Gastroesophageal sphincter (tissue), 4 donors: ENCODE data around the gene KIF1A. TPM values are rescaled to one million over a fixed set of nuclear protein-coding genes. Genes with fewer than 3 reads are reported as not detected.

Experiments used
- ATAC-seq: fragments of 150-250 bp; one replicate; pipeline ENCODE4 v1.9.1; 2016; ENCODE audit warnings: mild to moderate bottlenecking, moderate library complexity
- H3K27ac ChIP-seq, 4 donors: fragments of 200-600 bp; sonication (generic) in 3 of 4; 1 replicate in 3 of 4; 2 replicates in 1 of 4; pipeline ENCODE4 v1.5.1; 2016 to 2019
- H3K27me3 ChIP-seq: fragments of 200-600 bp; sonication (generic); one replicate; pipeline ENCODE4 v1.5.1; 2019
- H3K36me3 ChIP-seq, 2 donors: fragments of 200-600 bp; sonication (generic); one replicate each; pipeline ENCODE4 v1.5.1; 2019; ENCODE audit warnings: control low read depth in 1 of 2
- H3K4me1 ChIP-seq, 3 donors: fragments of 200-600 bp; sonication (generic); 1 replicate in 2 of 3; 2 replicates in 1 of 3; pipeline ENCODE4 v1.5.1; 2016 to 2019; ENCODE audit warnings: control low read depth in 2 of 3
- H3K4me3 ChIP-seq, 2 donors: fragments of 200-600 bp; sonication (generic); one replicate each; pipeline ENCODE4 v1.5.1; 2019; ENCODE audit warnings: mild to moderate bottlenecking in 1 of 2, moderate library complexity in 1 of 2
- H3K9me3 ChIP-seq, 3 donors: fragments of 200-600 bp; sonication (generic); one replicate each; pipeline ENCODE4 v1.5.1; 2017 to 2019; ENCODE audit warnings: control low read depth in 2 of 3
- CTCF ChIP-seq, 4 experiments: fragments of 200-600 bp in 2 of 4; fragments of 450-650 bp in 2 of 4; sonication (generic) in 1 of 4; IDR thresholded peaks; one replicate each; pipeline ENCODE4 v1.5.1; 2017 to 2019; ENCODE audit warnings: antibody characterized with exemption in 4 of 4, mild to moderate bottlenecking in 2 of 4, moderate library complexity in 2 of 4
- EP300 ChIP-seq: sonication (generic); formaldehyde crosslinking; IDR thresholded peaks from one replicate; pipeline ENCODE4 v1.6.1; 2017; ENCODE audit warnings: antibody characterized with exemption, mild to moderate bottlenecking
- POLR2A ChIP-seq, 2 donors: fragments of 450-650 bp; IDR thresholded peaks; one replicate each; pipeline ENCODE4 v1.6.1; 2017; ENCODE audit warnings: antibody characterized with exemption in 2 of 2, mild to moderate bottlenecking in 2 of 2, moderate library complexity in 1 of 2
- POLR2AphosphoS5 ChIP-seq: sonication (generic); formaldehyde crosslinking; IDR thresholded peaks from one replicate; pipeline ENCODE4 v1.6.1; 2017; ENCODE audit warnings: antibody characterized with exemption
- whole genome bisulfite sequencing, 2 donors: methylation state at CpG; one replicate each; pipeline ENCODE4 v1.1.5; 2018; ENCODE audit warnings: low coverage in 1 of 2; 5-methylcytosine and 5-hydroxymethylcytosine counted together
- total RNA-seq, 4 donors: library from RNA; depleted of rRNA; stranded (reverse); fragments of >200 nt; gene quantifications; one replicate each; pipeline ENCODE4 v1.1.0, GENCODE V29; 2016

Gene KIF1A
- total RNA-seq, 4 donors from 2014 or later, result 0.62 to 2.3 (median 1.6) TPM

- Histone ChIP-seq H3K27me3 (peaks cover 34% of the 10 kb centered on the region), H3K4me3 (no peak overlapping the region), H3K4me1 (no peaks in the 10 kb centered on the region), H3K27ac (no peak overlapping the region), H3K36me3 (no peaks in the 10 kb centered on the region), H3K9me3 (no peaks in the 10 kb centered on the region)
- 40% methylated on average over 1 of the region's 9 CpGs; no CpG with 5 or more reads in 1 of the 2 donors for WGBS, 2 donors
- ATAC-seq, result peak; percentile 69
- no peak for TF ChIP-seq POLR2AphosphoS5
- no peak for TF ChIP-seq POLR2A (IDR thresholded peaks at IDR 0.05)
- no peak for TF ChIP-seq EP300
- TF ChIP-seq CTCF (IDR thresholded peaks at IDR 0.05), result peak in 3 of 4 experiments; percentile 19 to 45 (median 42)
Observed at GRCh38 chr2:240840435-240841060, 20.5 kb upstream of the KIF1A start.

GRCh38 chr2:240839152-240840143, 19.4 kb upstream of the KIF1A start:
- no peak for ATAC-seq
- no peaks in the 10 kb centered on the region for H3K4me1 ChIP-seq
- H3K36me3 ChIP-seq, result no peaks in the 10 kb centered on the region
- H3K27ac ChIP-seq, result no peak overlapping the region
- peaks cover 32% of the 10 kb centered on the region for H3K27me3 ChIP-seq
- no peak overlapping the region for H3K4me3 ChIP-seq
- H3K9me3 ChIP-seq, result no peaks in the 10 kb centered on the region
- WGBS, 2 donors, result 75 to 90% methylated on average over 2 to 4 of the region's 28 CpGs
- no peak for TF ChIP-seq POLR2A (IDR thresholded peaks at IDR 0.05)
- no peak for TF ChIP-seq CTCF (IDR thresholded peaks at IDR 0.05)
- TF ChIP-seq EP300, result no peak
- no peak for TF ChIP-seq POLR2AphosphoS5

- no peaks in the 10 kb centered on the region for H3K36me3 ChIP-seq
- H3K27me3 ChIP-seq, result peaks cover 32% of the 10 kb centered on the region
- no peak overlapping the region for H3K4me3 ChIP-seq
- WGBS, 2 donors, result 52% methylated on average over 2 of the region's 4 CpGs; no CpG with 5 or more reads in 1 of the 2 donors
- no peaks in the 10 kb centered on the region for H3K9me3 ChIP-seq
- no peak overlapping the region for H3K27ac ChIP-seq
- TF ChIP-seq EP300, result no peak
- no peak for TF ChIP-seq CTCF (IDR thresholded peaks at IDR 0.05)
- no peak for TF ChIP-seq POLR2A (IDR thresholded peaks at IDR 0.05)
- no peak for TF ChIP-seq POLR2AphosphoS5
- H3K4me1 ChIP-seq, result peaks cover 0 to 2% (median 0%) of the 10 kb centered on the region in 3 donors
- no peak for ATAC-seq
Observed at GRCh38 chr2:240837621-240838020, 17.6 kb upstream of the KIF1A start.

GRCh38 chr2:240836781-240837467, 16.9 kb upstream of the KIF1A start:
- ATAC-seq, result peak; percentile 32

More at GRCh38 chr2:240836781-240837467, 16.9 kb upstream of the KIF1A start:
- Histone ChIP-seq H3K27ac (no peak overlapping the region), H3K36me3 (no peaks in the 10 kb centered on the region), H3K4me3 (no peak overlapping the region), H3K27me3 (peaks cover 27% of the 10 kb centered on the region), H3K4me1 (peaks cover 0 to 9% (median under 1%) of the 10 kb centered on the region in 3 donors), H3K9me3 (no peaks in the 10 kb centered on the region)
- no peak for TF ChIP-seq POLR2AphosphoS5
- TF ChIP-seq EP300, result no peak
- TF ChIP-seq POLR2A (IDR thresholded peaks at IDR 0.05), result no peak
- TF ChIP-seq CTCF (IDR thresholded peaks at IDR 0.05), result no peak
- WGBS, 2 donors, result 72% methylated on average over 2 of the region's 17 CpGs; no CpG with 5 or more reads in 1 of the 2 donors
